HepG2 (cell line): ENCODE results near the gene RPS23. TPM values are rescaled to one million over a fixed set of nuclear protein-coding genes. Genes with fewer than 3 reads are reported as not detected.
A peak's percentile ranks its signal among the peaks of the same experiment; 100 is the strongest.

ENCODE experiments used
- CEBPZ ChIP-seq: IDR thresholded peaks from 2 replicates; pipeline ENCODE4 v1.6.1; 2012; ENCODE audit warnings: low read length, improper control_type of control experiment
- GTF3A ChIP-seq: sonication (generic); formaldehyde crosslinking; conservative IDR thresholded peaks from 2 replicates; pipeline ENCODE4 v1.4.0; 2020; ENCODE audit warnings: mild to moderate bottlenecking, missing genetic modification reagents
- HOXA9 ChIP-seq: sonication (generic); formaldehyde crosslinking; IDR thresholded peaks from 2 replicates; pipeline ENCODE4 v1.8.1; 2022; ENCODE audit warnings: missing genetic modification reagents, mild to moderate bottlenecking, moderate library complexity, borderline replicate concordance
- MAFK ChIP-seq, 2 experiments: IDR thresholded peaks in 1 of 2; conservative IDR thresholded peaks in 1 of 2; 2 replicates each; pipeline ENCODE4 v1.6.1; 2011; ENCODE audit warnings: improper control_type of control experiment in 2 of 2, low read length in 2 of 2
- PBX3 ChIP-seq: sonication (generic); formaldehyde crosslinking; IDR thresholded peaks from 2 replicates; pipeline ENCODE4 v1.8.1; 2023; ENCODE audit warnings: missing genetic modification reagents, inconsistent platforms, borderline replicate concordance
- SIN3B ChIP-seq: fragments of 150-350 bp; IDR thresholded peaks from 2 replicates; pipeline ENCODE4 v1.6.1; 2014; ENCODE audit warnings: low read length
- SRSF4 ChIP-seq: fragments of 200-400 bp; formaldehyde crosslinking; IDR thresholded peaks from one replicate; pipeline ENCODE4 v1.6.1; 2018; ENCODE audit warnings: mild to moderate bottlenecking, low read depth, low read length, moderate library complexity; ENCODE audit not compliant: poor library complexity, severe bottlenecking
- STAT6 ChIP-seq: sonication (generic); formaldehyde crosslinking; IDR thresholded peaks from 2 replicates; pipeline ENCODE4 v1.4.0; 2020; ENCODE audit warnings: missing genetic modification reagents, mild to moderate bottlenecking, borderline replicate concordance
- TSC22D2 ChIP-seq: sonication (generic); formaldehyde crosslinking; IDR thresholded peaks from 2 replicates; pipeline ENCODE4 v1.5.1; 2020; ENCODE audit warnings: missing genetic modification reagents, mild to moderate bottlenecking, borderline replicate concordance
- U2AF1 ChIP-seq: fragments of 200-400 bp; formaldehyde crosslinking; optimal IDR thresholded peaks from 2 replicates; pipeline ENCODE3; 2017; ENCODE audit warnings: mild to moderate bottlenecking, low read depth, low read length
- ZBED4 ChIP-seq: sonication (generic); formaldehyde crosslinking; IDR thresholded peaks from 2 replicates; pipeline ENCODE4 v1.4.0; 2020; ENCODE audit warnings: missing genetic modification reagents, borderline replicate concordance
- ZNF335 ChIP-seq: sonication (generic); formaldehyde crosslinking; IDR thresholded peaks from 2 replicates; pipeline ENCODE4 v1.4.0; 2020; ENCODE audit warnings: missing genetic modification reagents
- ZNF788 ChIP-seq: sonication (generic); formaldehyde crosslinking; IDR thresholded peaks from 2 replicates; pipeline ENCODE4 v1.5.0; 2020; ENCODE audit warnings: mild to moderate bottlenecking, missing genetic modification reagents, borderline replicate concordance
- polyA plus RNA-seq, 8 experiments: library from polyadenylated mRNA; depleted of rRNA in 3 of 8; stranded (reverse) in 7 of 8; unstranded in 1 of 8; fragments of >200 nt; fragmentation: Illumina TruSeq in 4 of 8; extraction: Trizol in 4 of 8; gene quantifications; 2 replicates each; pipeline versions ENCODE4 v1.2.1 to v1.2.3, GENCODE V29; 2011 to 2016; ENCODE audit warnings: low read depth in 4 of 8, missing spikeins in 1 of 8, mixed read lengths in 1 of 8; ENCODE audit not compliant: insufficient read depth in 1 of 8
- total RNA-seq, 5 experiments: library from RNA; depleted of rRNA; stranded (reverse); fragments of >200 nt; fragmentation: Illumina TruSeq; extraction: Trizol; gene quantifications; 2 replicates each; pipeline ENCODE4 v1.2.3, GENCODE V29; 2016; ENCODE audit warnings: low read depth in 1 of 5

RPS23 gene
- total and polyA plus RNA-seq, 2 of the 13 experiments (the other 11 are each of a cell fraction or from before 2014, with no cell fraction given), result 3,088 to 3,235 TPM

GRCh38 chr5:82277987-82278710 lies at the start of gene RPS23 (continued):
- TF ChIP-seq ZBED4 (CRISPR knock-in tag) (0 out of 2 replicates have a peak, but pooled peaks have one; percentile 14), GTF3A (no peak), PBX3 (CRISPR knock-in tag) (peak; percentile 61; the same call in 1 of the 2 replicates), ZNF788 (CRISPR knock-in tag) (0 out of 2 replicates have a peak, but pooled peaks have one; percentile 26), MAFK (conservative IDR thresholded peaks at IDR 0.05 in 1 of 2, IDR thresholded peaks at IDR 0.05 in 1 of 2; ENCODE audit: low read length in 2 of 2) (no peak), SIN3B (peak; percentile 48; the same call in 1 of the 2 replicates), TSC22D2 (0 out of 2 replicates have a peak, but pooled peaks have one; percentile 51), SRSF4 (no peak), ZNF335 (CRISPR knock-in tag) (peak; percentile 99), STAT6 (CRISPR knock-in tag) (no peak; the same call in 1 of the 2 replicates), U2AF1 (peak; percentile 44), HOXA9 (peak; percentile 24), CEBPZ (no peak)
